Measurements from ENCODE around the gene NRTN.

NRTN gene

DNA sequence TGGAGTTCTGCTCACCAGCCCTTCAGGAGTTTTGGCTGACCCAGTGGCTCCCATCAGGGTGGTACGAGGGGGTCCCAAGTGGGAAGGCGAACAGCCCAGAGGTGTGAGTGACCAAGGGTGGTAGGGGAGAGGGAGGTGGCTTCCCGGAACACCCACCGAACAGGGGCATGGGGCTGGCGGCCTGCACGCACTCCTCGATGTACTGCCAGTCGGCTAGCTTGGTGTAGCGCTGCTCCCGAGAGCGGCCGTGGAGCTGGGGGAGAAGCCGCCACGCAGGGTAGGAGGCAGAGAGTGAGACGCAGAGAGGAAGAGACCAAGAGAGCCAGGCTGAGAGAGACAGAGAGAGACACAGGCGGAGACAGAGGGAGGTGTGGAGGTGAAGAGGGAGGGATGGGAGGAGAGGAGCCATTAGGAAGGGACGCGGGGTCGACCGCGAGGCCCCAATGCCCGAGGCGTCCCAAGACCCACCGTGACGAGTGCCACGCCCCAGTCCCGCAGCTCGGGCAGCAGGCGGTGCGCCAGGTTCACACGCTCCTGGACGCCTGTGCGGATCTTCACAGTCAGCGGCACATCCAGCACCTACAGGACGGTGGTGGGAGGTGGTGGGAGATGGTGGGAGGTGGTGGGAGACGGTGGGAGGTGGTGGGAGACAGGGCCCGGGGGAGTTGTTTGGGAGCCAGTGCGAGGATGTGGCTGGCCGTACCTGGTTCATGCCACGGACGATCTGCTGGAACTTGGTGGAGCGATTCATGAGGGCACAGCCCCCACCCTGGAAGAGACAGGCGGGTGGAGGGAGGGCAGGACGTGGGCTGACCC is 18.1 kb upstream of the NRTN start:
- Mint-ChIP-seq H3K27me3 (no peaks in the 10 kb centered on the region), H3K4me3 (no peak overlapping the region), H3K9me3 (no peaks in the 10 kb centered on the region), H3K27ac (peak overlapping the region in 1 of 2 donors; percentile 89), H3K4me1 (peaks cover 53% of the 10 kb centered on the region)
- ATAC-seq: no peak
- DNase-seq: no peak

DNA sequence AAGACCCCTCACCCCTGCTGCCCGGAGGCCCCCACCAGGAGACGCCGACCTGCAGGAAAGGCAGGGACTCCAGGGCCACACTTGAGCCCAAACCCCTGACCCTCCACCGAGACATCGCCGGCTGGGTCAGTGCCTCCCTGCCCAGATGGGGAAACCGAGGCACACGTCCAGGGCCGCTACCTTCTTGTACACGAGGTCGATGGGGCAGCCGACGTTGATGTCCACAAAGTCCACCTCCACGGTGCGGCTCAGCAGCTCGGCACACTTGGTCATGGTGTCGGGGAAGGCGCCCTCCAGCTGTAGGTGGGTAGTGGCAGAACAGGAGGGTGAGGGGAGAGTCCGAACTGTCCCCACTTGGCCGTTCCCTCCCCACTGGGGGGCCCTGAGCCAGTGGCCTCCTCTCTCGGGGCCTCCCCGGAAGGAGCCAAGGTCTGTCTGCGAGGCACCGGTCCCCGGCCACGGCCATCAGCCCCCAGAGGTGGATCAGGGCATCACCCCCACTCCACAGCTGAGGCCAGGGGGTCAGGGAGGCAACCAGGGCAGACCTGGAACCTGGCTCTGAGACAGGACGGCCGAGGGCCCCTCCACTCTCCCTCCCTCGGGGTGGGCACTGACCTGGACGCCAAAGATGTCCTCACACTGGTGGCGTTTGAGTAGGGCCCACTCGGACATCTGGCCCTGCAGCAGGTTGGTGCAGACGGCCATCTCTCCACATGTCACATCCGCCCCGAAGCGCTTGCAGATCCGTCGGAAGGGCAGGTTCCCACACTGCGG is 17.3 kb upstream of the NRTN start:
- Mint-ChIP-seq H3K27me3 (no peaks in the 10 kb centered on the region), H3K4me1 (peaks cover 53% of the 10 kb centered on the region), H3K27ac (peak overlapping the region in 1 of 2 donors; percentile 80), H3K9me3 (no peaks in the 10 kb centered on the region), H3K4me3 (no peak overlapping the region)
- ATAC-seq (no peak), DNase-seq (no peak)

DNA sequence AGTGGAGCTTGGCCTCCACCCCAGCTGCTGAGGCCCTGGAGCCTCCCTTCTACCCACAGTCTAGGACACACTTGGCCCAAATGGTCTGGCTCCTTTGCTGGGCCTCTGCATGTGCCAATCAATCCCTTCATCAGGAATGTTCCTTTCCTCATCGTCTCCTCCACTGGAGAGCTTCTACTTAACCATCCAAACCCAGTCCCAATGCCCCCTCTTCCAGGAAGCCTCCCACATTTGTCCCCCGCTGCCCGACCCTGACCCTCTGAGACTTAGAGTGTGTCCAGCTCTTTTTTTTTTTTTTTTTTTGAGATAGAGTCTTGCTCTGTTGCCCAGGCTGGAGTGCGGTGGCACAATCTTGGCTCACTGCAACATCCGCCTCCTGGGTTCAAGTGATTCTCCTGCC is 16.4 kb upstream of the NRTN start:
- ATAC-seq (no peak), DNase-seq (no peak)
- Mint-ChIP-seq H3K9me3 (no peaks in the 10 kb centered on the region), H3K4me1 (peaks cover 53% of the 10 kb centered on the region), H3K27ac (peak overlapping the region in 1 of 2 donors; percentile 91), H3K4me3 (peak overlapping the region in 1 of 2 donors; percentile 50), H3K27me3 (no peaks in the 10 kb centered on the region)

DNA sequence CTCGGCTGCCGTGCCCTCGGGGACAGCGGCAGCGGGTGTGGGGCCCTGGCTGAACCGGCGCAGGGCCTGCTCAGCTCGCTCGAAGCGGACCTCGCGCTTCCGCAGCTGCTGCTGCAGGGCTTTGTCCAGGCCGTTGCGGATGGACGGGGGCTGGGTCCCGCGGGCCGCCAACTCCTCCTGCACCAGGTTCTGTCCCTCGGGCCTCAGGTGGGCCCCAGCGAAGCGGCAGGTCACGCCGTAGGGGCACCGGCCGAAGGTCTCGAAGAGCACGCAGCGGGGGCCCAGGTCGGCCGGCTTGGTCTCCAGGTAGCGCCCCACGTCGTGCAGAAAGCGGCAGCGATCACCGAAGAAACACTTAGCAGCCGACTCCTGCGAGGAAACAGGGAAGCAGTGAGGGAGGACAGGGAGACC is 15.5 kb upstream of the NRTN start:
- DNase-seq: no peak
- Mint-ChIP-seq H3K27ac (no peak overlapping the region), H3K27me3 (no peaks in the 10 kb centered on the region), H3K9me3 (no peaks in the 10 kb centered on the region), H3K4me3 (peak overlapping the region; percentile 94 to 99), H3K4me1 (peaks cover 52% of the 10 kb centered on the region)
- ATAC-seq: no peak

DNA sequence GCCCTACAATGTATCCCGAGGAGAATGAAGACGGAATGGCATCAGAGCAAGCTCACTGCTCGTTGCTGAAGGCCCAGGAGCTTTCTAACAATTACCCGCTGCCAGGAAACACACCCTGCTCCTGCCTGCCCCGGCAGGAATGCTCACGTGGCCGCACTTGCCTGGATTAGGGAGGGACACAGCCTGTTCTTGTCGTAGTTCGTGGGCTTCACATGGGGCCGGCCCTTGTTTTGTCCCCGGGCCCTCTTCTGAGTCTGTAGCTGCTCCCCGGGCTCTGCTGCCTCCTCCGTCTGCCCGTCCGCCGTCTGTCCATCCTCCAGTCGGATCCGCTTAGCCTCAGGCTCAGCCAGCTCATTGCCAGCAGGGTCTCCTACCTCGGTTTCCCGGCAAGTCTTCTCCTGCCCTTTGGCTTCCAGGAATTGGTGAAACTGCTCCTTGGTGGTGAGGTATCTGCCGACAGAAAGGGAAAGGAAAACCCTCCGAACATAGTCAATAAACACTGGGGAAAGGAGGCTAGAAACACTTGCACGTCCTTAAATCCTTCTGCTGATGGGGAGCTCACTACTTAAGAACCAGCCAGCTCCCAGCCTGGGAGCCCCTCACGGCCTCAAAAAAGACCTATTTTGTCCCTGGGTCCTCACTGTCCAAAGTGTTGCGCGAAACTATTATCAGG is 14.8 kb upstream of the NRTN start:
- Mint-ChIP-seq H3K4me3 (peak overlapping the region; percentile 94 to 99), H3K4me1 (peaks cover 52% of the 10 kb centered on the region), H3K9me3 (no peaks in the 10 kb centered on the region), H3K27me3 (no peaks in the 10 kb centered on the region), H3K27ac (peak overlapping the region; percentile 99 to 100)
- ATAC-seq: no peak
- DNase-seq: no peak

DNA sequence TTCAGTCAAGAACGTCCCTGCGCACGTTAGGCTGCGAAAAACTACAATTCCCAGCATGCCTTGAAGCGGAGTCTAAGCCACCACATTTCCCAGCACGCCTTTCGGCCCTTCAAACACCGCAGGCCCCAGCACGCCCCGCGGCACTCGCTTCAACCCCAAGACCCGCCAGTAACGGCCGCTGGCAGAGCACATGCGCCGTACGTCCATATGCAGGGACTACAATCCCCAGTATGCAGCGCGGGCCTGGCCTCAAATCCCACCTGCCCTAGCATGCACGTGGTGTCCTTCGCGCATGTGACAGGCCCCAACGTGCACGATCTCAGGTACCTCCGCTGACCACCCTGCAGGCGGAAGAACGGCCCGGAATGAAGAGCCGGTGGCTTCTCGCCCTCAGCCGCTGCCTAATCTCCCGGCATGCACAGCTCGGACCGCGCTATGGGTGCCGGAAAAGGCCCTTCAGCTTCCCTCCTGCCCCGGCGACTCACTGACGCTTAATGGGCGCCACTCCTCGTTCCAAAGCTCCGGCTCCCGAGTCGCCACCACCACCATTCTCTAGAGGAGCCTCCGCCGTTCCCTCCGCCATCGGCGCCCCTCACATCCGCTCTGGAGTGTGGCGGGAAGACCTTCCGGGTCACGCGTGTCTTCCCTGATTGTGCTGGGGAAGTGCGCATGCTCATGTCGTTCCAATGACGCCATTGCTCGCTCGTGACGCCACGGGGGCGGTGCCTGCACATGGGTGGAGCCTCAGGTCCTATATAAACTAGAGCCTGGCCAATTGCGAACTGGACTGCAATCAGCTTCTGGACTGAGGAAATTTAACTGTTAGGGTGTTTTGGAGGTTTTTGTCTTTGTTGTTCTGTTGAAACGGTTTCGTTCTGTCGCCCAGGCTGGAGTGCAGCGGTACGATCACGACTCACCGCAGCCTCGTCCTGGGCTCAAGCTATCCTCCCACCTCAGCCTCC is 14.0 kb upstream of the NRTN start, which contains the start of gene DUS3L:
TSS of gene DUS3L (minus strand) at position 605 of the 962 bp plus-strand sequence. CDS start at position 583, 22 bp downstream.
- H3K9me3 Mint-ChIP-seq: no peaks in the 10 kb centered on the region
- H3K27me3 Mint-ChIP-seq: no peaks in the 10 kb centered on the region
- H3K4me1 Mint-ChIP-seq: peaks cover 49% of the 10 kb centered on the region
- peak within 1 kb of the TSS; percentile 99 to 100 for H3K27ac Mint-ChIP-seq
- DNase-seq (peak; percentile 95 to 97), ATAC-seq (peak; percentile 97)
- H3K4me3 Mint-ChIP-seq: peak within 1 kb of the TSS; percentile 94 to 99

DNA sequence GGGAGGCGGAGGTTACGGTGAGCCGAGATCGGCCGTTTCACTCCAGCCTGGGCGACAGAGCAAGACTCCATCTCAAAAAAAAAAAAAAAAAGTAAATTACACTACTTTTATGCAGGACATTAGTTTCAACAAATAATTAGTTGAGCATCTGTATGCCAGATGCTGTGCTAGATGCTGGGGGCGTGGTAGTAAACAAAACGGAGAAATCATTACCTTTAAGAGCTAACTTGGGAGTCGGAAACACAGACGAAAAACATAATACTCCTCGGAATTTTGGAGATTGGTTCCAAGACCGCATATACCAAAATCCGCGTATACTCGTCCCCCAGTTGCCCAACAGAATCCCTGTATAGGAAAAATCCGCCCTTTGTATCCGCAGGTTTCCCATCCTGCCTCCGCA is 12.6 kb upstream of the NRTN start:
- no peak for DNase-seq
- H3K9me3 Mint-ChIP-seq: no peaks in the 10 kb centered on the region
- H3K27me3 Mint-ChIP-seq: no peaks in the 10 kb centered on the region
- H3K4me3 Mint-ChIP-seq: no peak overlapping the region
- no peak overlapping the region for H3K27ac Mint-ChIP-seq
- peaks cover 38% of the 10 kb centered on the region for H3K4me1 Mint-ChIP-seq
- ATAC-seq: no peak

DNA sequence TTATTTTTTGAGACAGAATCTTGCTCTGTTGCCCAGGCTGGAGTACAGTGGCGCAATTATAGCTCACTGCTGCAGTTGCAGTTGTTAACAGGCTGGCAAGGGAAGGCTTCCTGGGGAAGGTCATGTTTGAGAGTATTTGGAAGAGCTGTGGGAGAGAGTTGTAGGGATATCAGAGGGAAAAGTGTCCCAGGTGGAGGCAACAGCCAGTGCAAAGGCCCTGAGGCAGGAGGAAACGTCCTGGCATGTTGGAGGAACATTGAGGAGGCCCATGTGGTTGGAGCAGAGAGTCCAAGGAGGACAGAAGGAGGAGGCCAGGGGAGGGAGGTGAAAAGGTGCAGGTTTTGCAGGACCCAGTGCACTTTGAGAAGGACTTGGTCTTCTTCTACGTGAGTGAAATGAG is 11.7 kb upstream of the NRTN start:
- Mint-ChIP-seq H3K27ac (peak overlapping the region in 1 of 2 donors; percentile 43), H3K9me3 (no peaks in the 10 kb centered on the region), H3K27me3 (peaks cover 5% of the 10 kb centered on the region), H3K4me3 (no peak overlapping the region), H3K4me1 (peaks cover 35% of the 10 kb centered on the region)
- ATAC-seq (no peak), DNase-seq (no peak)

DNA sequence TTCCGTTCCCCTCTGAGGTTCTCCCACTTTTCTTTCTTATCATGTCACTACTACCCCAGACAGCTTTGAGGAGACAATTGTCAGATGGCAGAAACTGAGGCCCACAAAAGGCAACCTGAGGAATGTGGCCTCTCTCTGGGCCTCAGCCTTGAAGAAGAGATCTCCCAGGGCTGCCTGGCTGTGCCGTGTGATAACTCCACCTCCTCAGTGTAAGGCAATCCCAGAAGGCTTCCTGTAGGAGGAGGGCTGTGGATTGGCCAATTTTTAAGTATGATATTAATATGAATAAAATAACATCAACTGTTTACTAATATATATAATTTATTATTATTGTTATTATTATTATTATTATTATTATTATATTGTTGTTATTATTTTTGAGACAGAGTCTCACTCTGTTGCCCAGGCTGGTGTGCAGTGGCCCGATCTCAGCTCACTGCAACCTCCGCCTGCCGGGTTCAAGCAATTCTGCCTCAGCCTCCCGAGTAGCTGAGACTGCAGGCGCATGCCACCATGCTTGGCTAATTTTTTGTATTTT is 9.4 kb upstream of the NRTN start:
- Mint-ChIP-seq H3K27me3 (peaks cover 27% of the 10 kb centered on the region), H3K9me3 (no peaks in the 10 kb centered on the region), H3K27ac (no peak overlapping the region), H3K4me1 (peaks cover 14% of the 10 kb centered on the region), H3K4me3 (no peak overlapping the region)
- ATAC-seq (no peak), DNase-seq (no peak)

DNA sequence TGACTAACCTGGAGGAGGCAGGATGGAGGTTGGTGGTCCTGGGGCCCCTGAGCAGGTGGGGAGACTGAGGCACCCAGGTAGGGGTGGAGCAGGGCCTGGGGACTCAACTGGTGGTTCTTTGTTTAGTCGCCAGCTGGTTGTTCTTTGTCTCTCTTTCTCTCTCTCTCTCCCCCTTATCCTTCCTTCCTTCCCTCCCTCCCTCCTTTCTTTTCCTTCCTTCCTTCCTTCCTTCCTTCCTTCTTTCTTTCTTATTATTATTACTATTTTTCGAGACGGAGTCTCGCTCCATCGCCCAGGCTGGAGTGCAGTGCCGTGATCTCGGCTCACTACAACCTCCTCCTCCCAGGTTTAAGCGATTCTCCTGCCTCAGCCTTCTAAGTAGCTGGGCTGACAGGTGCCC is 6.6 kb upstream of the NRTN start:
- H3K27me3 Mint-ChIP-seq: peaks cover 50% of the 10 kb centered on the region
- DNase-seq (no peak), ATAC-seq (no peak)
- peak overlapping the region in 1 of 2 donors; percentile 79 for H3K27ac Mint-ChIP-seq
- no peak overlapping the region for H3K4me3 Mint-ChIP-seq
- H3K4me1 Mint-ChIP-seq: peaks cover 27% of the 10 kb centered on the region
- H3K9me3 Mint-ChIP-seq: no peaks in the 10 kb centered on the region

DNA sequence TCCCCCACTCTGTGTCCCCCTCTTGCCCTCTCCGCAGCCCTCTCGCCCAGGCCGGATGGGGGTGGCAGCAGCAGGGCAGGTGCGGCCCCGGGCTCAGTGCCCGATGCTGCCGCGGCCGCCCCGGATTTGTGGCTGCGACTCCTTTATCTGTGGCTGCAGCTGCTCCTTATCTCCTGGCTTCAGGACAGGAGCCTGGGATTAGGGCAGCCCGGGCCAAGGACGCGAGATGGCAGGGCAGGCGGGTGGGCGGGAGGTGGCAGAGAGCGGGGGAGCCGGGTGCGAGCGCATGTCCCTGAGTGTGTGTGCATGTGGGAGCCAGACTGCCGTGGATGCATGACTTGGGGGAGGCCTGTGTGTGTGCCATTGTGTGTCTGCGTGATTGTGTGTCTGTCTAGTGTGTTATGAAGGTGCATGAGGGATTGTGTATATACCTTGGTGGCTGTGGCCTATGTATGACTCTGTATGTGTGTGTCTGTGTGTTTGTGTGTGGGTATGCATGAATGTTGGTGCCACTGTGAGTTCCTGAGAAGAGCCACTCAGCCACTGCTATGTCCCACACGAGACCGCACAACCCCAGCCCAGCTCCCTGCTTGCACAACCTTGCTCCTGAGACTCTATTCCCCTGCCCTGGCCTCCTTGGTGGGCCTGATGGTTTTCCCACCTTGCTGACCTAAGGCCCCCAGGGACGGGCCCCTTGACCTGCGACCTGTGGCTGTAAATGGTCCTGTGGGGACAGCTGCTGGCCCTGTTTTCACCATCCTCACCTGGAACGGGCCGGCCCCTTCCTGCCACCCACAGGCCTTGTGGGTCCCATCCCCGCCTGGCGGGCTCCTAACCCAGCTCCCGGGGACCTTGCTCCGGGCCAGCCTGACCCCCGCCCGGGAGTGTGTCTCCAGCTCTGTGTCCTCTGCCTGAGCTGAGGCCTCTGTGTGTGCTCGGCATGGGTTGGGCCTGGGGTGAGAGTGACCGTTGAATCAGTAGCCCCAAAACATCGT is 5.3 kb upstream of the NRTN start:
- no peak for ATAC-seq
- Mint-ChIP-seq H3K9me3 (no peaks in the 10 kb centered on the region), H3K27me3 (peaks cover 58% of the 10 kb centered on the region), H3K4me3 (no peak overlapping the region), H3K27ac (peak overlapping the region in 1 of 2 donors; percentile 74), H3K4me1 (peaks cover 35% of the 10 kb centered on the region)
- no peak for DNase-seq

DNA sequence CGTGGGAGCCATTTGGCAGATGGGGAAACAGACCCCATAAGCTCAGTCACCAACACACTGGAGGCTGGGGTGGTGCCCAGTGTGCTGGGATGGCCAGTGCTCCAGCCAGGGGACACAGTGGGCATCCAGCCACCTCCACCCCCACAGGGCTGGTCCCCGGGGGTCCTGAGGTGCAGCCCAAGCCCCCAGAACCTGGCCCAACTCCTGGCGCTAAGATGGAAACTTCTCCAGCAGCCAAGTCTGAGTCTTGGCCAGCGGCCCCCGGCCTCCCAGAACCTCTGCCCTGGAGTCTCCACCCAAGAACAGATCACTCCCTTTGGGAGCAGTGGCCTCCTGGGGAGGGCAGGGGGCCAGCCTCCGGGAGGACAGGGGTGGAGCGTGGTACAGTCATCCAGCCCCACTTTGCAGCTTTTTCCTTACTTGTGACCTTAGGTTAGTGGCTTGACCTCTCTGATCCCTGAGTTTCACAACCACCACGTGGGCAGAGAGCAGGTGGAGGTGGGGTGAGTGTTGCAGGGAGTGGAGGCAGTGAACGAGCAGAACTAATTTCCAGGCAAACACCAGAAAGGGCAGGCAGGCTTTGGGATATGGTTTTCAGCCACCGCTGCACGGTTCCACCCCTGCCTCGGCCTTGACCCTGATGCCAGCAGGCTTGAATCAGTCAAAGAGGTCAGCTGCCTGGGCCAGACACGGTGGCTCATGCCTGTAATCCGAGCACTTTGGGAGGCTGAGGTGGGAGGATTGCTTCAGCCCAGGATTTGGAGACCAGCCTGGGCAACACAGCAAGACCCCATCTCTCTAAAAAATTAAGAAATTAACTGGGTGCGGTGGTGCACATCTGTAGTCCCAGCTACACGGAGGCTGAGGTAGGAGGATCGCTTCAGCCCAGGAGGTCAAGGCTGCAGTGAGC is 4.3 kb upstream of the NRTN start:
- no peaks in the 10 kb centered on the region for H3K9me3 Mint-ChIP-seq
- H3K4me3 Mint-ChIP-seq: no peak overlapping the region
- H3K4me1 Mint-ChIP-seq: peaks cover 40% of the 10 kb centered on the region
- no peak overlapping the region for H3K27ac Mint-ChIP-seq
- H3K27me3 Mint-ChIP-seq: peaks cover 62% of the 10 kb centered on the region
- DNase-seq (no peak), ATAC-seq (no peak)

Data from stimulated activated naive CD8-positive, alpha-beta T cell treated with anti-CD3 and anti-CD28 coated beads, Interleukin-15, amount 100 ng/mL, for 72 hours (primary cell).